ENCODE measurements around the gene CALU. TPM values are rescaled to one million over a fixed set of nuclear protein-coding genes. Genes with fewer than 3 reads are reported as not detected.
A peak's percentile ranks its signal among the peaks of the same experiment; 100 is the strongest.

CALU gene
- polyA plus RNA-seq (2014; cell fraction: cytosol; rRNA removed), result 147 and 157 TPM in 2 replicates
- 52.2 and 58.9 TPM in 2 replicates for polyA plus RNA-seq (2014; cell fraction: nucleus; rRNA removed)

DNA sequence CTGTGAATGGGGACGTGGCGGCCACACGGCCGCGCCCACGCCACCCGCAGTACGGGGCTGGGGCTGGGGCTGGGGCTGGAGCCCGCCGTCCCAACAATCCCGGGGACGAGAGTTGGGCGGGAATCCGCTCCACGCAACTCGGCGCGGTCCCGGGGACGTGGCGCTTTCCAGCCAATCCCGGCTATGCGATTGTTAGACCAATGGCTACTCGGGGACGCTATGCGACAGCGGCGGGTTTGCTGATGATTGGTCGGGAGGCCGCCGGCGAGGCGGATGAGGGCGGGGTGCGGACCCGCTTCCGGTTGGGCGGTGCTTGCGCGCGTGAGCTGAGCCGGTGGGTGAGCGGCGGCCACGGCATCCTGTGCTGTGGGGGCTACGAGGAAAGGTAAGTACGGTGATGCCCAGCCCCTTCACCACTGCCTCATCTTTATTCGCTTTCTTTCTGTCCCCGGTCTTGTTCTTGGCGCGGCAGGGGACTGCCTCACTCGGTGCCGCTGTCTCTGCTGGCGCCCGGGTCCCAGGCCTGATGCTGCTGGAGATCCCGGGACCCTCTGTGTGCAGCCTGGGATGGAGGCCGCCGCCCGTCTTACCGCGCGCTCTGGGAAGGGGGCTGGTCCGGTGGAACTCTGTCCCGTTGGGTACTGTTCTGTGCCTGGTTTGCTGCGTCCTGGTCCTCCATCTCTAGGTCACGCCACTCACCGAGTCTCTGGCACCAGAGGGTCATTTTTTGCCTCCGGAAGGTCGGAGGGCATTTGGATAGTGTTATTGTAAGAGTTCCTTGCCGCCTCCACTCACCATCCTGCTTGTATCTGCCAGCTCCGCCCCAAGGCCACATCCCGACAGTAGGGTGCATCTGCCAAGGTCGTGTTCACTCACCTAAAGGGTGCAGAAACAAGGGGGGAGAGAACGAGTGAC, at the start of gene CALU:
Gene CALU, plus strand, starts transcription at position 312 of the 915 bp plus-strand sequence. CDS start 9,225 bp downstream, outside the sequence.
- peak; percentile 96 for DNase-seq (ENCODE audit: low spot score)

DNA sequence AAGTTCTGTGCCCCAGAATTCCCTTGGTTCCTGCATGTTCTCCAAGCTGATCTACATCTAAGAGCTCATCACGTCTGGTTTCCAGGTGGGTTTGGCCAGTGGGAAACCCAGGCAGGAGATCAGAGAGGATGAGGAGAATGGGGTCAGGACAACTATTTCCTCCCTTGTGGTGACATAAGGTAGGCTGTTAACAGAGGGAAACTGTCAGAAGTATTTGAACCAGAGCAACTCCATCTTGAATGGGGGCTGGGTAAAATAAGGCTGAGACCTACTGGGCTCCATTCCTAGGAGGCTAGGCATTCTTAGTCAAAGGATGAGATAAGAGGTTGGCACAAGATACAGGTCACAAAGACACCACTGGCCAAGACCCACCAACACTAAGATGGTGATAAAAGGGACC, 47.9 kb upstream of the CALU start:
- DNase-seq (ENCODE audit: low spot score), result no peak

DNA sequence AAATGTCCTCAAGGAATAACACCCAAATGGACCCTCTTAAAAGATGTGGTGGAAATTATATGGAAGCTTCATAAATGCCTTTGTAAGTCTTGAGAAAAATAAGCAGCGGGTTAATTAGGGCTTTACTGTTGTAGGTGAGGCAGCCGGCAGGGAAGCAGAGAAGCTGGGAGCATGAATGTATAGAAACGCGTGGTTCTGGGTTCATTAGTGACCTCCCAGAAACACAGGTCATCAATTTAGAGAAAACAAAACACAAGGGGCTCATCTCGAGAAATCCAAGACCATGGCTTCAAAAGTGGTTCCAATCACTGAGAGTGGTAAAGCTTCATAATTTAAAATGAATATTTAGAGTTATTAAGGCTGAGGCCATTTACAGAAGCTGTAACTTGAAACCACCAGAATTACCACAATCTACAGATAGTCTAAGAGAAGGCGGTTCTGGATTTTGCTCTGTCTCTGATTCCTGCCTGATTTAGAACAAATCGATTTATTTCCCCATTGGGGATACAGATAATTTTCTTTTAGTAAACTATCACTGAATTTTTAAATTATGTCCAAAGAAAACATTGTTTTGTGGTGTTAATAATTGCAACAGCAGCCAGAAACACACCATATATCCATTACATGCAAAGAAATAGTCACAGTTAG, 46.4 kb upstream of the CALU start:
- DNase-seq (ENCODE audit: low spot score), result no peak

DNA sequence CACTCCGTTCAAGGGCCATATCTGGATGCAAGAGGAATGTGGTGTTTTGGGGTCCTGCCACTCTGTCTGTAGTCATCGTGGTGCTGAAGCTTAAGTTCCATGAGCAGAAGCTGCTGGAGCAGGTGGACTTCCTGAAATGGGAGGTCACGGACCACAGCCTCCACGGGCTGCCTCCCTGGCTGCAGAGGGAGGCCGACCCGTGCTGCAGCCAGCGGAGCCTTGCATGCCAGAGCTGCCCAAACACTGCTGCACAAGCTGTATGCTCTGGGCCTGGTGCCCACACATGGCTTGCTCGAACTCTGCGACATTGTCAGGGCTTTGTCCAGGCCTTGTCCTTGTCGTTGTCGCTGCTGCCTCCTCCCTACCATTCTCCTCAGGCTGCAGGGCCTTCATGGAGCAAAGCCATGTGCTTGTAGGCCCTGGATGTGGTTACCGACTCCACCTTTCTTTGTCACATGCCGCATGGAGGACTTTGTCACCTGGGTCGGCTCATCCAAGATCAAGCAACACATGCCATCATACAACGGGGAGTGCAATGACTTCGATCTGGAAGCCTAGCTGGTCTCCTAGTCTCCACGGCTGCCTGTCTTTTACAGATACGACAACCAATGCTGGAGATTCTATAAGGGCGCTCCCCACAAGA, 45.7 kb upstream of the CALU start:
- no peak for DNase-seq (ENCODE audit: low spot score)

- DNase-seq (ENCODE audit: low spot score), result no peak
Observed at GRCh38 chr7:128694738-128695137, 44.4 kb upstream of the CALU start.

- peak; percentile 35 for DNase-seq (ENCODE audit: low spot score)
Observed at GRCh38 chr7:128697302-128697905, 41.8 kb upstream of the CALU start.

DNA sequence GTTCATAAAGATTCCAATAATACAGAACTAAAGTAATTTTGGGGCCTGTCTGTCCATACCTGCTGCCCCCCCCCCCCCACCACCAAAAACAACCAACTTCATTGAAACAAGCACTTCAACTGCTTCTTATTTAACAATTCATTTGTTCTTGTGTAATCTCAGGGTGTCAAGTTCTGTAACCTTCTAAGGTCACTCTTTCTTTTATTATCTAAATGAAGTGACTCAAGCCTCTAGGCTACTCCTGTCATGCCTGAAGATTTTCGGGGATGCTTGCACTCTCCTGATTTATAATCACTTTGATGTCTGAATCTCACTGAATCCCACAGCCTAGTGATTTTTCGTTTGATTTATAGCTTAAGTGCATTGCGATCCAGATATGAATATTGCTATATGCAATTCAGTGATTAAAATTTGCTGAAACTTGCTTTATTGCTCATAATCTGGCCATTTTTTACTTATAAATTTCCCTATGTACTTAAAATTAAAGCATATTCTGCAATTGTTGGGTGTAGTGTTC, 39.9 kb upstream of the CALU start:
- DNase-seq (ENCODE audit: low spot score), result no peak

- no peak for DNase-seq (ENCODE audit: low spot score)
Observed at GRCh38 chr7:128699895-128700294, 39.3 kb upstream of the CALU start.

GRCh38 chr7:128701062-128701785, 37.9 kb upstream of the CALU start:
- DNase-seq (ENCODE audit: low spot score), result no peak

DNA sequence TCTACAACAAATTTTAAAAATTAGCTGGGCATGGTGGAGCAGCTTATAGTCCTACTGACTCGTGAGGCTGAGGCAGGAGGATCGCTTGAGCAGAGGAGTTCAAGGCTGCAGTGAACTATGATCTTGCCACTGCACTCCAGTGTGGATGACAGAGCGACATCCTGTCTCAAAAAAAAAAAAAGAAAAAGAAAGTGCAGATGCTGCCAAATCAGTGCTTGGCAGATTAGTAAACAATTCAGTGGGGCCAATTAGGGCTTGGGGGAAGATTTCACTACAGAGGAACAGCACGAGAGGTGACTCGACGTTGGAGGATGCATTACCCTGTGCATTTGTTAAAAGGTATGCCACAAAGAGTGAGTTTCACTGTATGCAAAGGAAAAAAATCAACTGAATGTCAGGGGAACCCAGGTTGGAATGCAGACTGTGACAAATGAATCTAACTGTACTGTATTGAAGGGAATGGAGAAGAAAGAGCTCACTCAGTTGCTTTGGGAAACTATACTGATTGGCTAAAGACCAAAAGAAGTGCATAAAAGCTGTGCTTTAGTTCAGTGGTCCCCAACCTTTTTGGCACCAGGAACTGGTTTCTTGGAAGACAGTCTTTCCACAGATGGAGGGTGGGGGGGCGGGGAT, 35.4 kb upstream of the CALU start:
- no peak for DNase-seq (ENCODE audit: low spot score)

DNA sequence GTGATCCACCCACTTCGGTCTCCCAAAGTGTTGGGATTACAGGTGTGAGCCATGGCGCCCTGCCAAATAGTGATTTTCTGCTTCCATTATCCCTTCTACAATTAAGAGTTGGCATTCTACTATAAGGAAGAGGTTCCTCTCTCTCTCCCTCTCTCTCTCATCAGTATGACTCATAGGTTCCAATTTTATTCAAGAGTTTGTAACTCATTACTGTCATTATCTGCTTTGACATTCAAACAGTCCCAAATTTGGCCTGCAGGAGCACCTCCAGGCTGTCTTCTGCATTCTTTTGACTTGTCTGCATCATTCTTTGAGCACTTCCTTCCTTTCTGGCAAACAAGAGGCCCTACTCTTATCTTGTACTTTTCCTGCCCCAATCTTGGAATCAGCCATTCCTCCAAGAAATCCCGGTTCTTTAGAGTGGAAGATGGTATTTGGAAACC, 33.2 kb upstream of the CALU start:
- DNase-seq (ENCODE audit: low spot score), result no peak

DNA sequence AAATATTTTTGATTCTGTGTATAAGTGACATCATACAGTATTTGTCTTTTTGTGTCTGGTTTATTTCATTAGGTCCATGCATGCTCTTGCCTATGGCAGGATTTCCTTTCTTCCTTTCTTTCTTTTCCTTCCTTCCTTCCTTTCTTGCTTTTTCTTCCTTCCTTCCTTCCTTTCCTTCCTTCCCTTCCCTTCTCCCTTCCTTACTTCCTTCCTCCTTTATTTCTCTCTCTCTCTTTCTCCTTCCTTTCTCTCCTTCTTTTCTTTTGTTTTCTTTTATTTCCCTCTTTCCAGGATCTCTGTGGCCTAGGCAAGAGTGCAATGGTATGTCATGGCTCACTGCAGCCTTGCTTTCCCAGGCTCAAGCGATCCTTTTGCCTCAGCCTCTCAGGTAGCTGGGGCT, 31.4 kb upstream of the CALU start:
- DNase-seq (ENCODE audit: low spot score), result no peak

GRCh38 chr7:128708235-128708634, 30.9 kb upstream of the CALU start:
- DNase-seq (ENCODE audit: low spot score), result no peak

GRCh38 chr7:128708824-128709223, 30.3 kb upstream of the CALU start:
- DNase-seq (ENCODE audit: low spot score), result no peak

- no peak for DNase-seq (ENCODE audit: low spot score)
Observed at GRCh38 chr7:128710481-128710880, 28.7 kb upstream of the CALU start.

GRCh38 chr7:128713794-128714193, 25.4 kb upstream of the CALU start:
- DNase-seq (ENCODE audit: low spot score), result no peak

GRCh38 chr7:128714701-128715495, 24.3 kb upstream of the CALU start:
- no peak for DNase-seq (ENCODE audit: low spot score)

DNA sequence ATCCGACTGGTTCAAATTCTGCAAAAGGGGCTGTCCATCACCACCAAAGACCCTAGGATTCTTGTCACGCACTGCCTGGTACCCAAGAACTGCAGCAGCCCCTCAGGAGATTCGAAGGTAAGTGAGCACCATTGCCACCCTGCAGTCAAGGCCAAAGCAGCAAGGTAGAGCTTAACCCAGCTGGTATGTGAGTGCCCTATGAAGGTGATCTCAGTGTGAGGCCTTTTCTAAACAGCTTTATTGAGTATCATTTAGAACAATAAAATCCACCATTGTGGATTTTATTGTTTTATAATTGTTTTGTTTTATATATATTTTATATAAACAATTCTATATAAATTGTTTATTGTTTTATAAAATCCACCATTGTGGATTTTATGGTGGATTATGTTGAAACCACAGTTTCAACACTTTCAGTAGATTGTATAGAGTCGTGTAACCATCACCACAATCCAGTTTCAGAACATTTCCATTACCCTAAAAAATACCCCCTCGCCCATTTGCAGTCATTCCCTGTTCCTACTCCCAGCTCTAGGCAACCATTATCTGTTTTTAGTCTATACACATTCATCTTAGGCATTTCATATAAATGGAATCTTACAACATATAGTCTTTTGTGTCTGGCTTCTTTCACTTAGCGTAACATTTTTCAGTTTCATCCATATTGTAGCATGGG, 20.1 kb upstream of the CALU start:
- no peak for DNase-seq (ENCODE audit: low spot score)

DNA sequence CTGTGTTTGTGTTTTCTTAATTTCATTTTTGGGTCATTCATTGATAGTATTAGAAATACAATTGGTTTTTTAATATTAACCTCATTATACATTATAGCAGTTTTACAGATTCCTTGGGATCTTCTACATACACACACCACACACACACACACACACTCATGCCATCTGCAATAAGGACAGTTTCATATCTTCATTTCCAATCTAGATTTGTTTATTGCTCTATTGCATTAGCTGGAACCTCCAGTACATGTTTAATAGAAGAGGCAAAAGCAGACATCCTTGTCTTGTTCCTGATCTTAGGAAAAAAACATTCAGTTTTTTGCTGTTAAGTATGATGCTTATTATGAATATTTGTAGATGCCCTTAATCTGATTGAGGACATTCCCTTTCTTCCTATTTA, 17.8 kb upstream of the CALU start:
- no peak for DNase-seq (ENCODE audit: low spot score)

Data from SK-N-DZ (cell line).